EL (cell line): ENCODE results near the gene ACAP2.
"Not testable (repeated sequence)": the region's sequence is repeated elsewhere in the genome, so short reads cannot be mapped to it uniquely, and the experiment has no call there.

Experiments used
- DNase-seq: peaks from one replicate; pipeline ENCODE4 v3.0.0-alpha.2; 2016

Gene ACAP2

DNA sequence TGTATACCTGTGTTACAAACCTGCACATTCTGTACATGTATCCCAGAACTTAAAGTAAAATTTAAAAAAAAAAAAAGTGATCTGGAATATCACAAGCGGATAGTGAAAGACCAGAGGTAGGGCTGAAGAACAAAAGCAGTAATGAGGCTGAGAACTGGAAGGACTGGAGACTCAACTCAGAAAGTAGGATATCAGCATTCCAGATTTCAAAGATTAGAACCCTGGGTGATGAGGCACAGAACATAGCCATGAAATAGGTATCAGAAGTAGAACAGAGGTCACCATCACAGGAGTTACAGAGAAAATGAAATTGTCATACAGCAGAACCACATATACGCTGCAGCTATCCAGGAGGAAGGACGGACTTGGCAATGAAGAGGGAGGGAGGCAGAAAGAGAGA is 56.1 kb downstream of the ACAP2 start:
- DNase-seq, result no peak

GRCh38 chr3:195385526-195385925 is 57.3 kb downstream of the ACAP2 start:
- peak; percentile 69 for DNase-seq

- DNase-seq, result peak; percentile 13
Observed at GRCh38 chr3:195384952-195385351, 57.9 kb downstream of the ACAP2 start.

DNA sequence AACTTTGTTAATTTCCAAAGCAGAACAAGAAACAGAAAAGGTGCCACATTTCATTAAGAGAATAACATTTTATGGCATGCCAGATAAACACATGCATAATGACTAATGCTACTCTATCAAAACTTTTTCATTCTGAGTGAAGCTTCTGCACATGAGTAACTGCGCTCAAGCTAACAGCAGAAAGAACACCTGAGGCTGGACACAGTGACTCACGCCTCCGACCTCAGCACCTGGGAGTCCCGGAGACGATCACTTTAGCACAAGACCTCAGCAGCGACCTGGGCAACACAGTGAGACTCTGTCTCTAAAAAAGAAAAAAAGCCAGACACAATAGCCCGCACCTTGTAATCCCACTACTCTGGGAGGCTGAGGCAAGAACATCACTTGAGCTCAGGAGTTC is 70.6 kb downstream of the ACAP2 start:
- DNase-seq, result no peak

- DNase-seq, result no peak
Observed at GRCh38 chr3:195366200-195366925, 76.5 kb downstream of the ACAP2 start.

DNA sequence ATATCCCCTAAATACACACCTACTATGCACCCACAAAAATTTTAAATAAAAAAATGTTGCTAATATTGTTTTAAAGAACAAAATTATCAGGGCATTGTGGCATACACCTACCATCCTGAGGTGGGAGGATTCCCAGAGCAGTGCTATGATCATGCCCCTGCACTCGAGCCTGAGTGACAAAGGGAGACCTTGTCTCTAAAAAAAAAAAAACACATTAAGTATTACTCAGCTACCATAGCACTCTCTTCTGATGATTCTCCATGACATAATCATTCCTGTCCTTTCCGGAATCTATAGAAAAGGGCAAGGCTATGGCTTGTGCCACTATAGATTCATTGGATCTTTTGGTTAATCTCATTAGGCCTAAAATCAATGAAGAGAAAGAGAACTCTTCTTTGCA is 77.4 kb downstream of the ACAP2 start:
- no peak for DNase-seq

GRCh38 chr3:195357797-195358196 is 85.0 kb downstream of the ACAP2 start:
- DNase-seq, result not testable (repeated sequence)

DNA sequence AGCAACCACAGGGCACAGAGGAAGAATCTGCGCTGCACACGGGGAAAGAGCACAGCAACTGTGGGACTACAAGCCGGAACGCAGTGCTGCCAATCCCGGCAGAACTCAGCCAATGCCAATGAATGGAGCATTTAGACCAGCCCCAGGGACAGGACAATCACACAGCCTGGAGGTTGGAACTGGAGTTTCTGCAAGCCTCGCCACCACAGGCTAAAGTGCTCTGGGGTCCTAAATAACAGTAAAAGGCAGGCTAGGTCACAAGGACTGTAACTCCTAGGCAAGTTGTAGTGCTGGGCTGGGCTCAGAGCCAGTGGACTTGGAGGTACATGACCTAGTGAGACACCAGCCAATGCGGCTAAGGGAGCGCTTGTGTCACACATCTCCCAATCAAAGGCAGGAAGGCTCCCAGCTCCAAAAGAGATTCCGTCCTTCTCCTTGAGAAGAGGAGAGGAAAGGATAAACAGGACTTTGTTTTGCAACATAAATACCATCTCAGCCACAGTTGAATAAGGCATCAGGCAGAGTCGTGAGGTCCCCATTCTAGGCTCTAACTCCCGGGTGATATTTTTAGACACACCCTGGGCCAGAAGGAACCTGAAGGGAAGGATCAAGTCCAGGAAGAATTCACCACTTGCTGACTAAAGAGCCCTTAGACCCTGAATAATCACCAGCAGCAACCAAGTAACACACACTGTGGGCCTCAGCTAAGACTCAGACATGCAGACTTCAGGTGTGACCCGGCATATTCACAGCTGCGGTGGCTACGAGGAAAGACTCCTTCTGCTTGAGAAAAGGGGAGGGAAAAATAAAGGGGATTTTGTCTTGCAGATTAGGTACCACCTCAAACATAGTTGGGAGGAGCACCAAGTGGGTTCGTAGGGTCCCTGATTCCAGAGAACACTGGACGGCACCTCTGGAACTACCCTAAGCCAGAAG is 86.4 kb downstream of the ACAP2 start:
- no peak for DNase-seq

GRCh38 chr3:195354009-195354408 is 88.8 kb downstream of the ACAP2 start:
- DNase-seq, result not testable (repeated sequence)

DNA sequence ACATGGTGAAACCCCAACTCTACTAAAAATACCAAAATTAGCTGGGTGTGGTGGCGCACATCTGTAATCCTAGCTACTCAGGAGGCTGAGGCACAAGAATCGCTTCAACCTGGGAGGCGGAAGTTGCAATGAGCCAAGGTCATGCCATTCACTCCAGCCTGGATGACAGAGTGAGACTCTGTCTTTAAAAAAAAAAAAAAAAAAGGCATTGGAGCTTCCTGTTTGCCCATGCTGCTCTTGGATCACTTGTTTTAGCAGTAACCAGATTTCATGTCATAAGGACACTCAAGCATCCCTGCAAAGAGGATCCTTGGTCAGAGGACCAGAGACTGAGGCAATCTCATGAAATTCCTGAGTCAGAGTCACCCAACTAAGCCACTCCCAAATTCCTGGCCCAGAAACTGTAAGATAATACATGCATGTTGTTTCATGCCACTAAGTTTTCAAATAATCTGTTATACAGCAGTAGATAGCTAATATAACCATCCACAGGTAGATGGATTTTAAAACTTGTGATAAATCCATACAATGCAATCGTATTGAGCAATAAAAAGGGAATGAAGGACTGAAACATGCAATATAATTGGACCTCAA is 89.8 kb downstream of the ACAP2 start:
- DNase-seq, result peak; percentile 90

DNA sequence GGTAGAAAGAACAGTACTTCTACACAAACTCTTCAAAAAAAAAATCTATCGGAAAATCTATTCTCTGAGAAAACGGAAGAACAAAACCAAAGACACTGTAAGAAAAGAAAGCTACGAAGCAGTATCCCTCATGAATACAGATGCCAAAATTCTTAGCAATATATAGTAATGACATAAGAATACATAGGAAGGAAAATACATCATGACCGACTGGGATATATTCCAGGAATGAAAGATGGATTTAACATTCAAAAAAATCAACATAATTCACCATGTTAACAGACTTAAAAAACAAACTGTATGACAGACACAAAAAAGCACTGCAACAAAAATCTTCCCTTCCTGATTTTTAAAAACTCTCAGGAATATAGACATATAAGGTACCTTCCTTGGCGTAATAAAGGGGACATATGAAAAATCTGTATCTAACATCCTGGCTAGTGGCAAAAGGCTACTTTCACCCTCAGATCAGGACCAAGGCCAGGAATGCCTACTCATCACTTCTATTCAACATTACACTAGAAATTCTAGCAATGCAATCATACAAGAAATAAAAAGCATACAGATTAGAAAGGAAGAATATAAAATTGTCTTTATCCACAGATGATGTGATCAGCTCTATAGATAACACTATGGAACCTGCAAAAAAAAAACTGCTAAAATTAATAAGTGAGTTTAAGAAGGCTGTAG is 94.2 kb downstream of the ACAP2 start:
- no peak for DNase-seq

GRCh38 chr3:195337747-195338146 is 105.1 kb downstream of the ACAP2 start:
- no peak for DNase-seq

DNA sequence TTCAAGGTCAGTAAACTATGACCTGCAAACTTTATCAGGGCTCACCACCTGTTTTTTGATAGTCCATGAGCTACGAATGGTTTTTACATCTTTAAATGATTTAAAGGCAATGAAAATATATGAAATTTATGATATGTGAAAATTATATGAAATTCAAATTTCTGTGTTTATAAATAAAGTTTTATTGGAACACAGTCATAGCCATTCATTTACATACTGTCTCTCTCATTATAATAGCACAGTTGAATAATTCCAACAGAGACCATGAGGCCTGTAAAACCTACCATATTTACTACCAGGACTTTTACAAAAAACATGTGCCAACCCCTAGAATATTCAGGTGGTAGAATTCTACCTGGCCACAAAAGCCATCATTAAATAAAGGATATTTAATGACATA is 107.9 kb downstream of the ACAP2 start:
- DNase-seq, result no peak

DNA sequence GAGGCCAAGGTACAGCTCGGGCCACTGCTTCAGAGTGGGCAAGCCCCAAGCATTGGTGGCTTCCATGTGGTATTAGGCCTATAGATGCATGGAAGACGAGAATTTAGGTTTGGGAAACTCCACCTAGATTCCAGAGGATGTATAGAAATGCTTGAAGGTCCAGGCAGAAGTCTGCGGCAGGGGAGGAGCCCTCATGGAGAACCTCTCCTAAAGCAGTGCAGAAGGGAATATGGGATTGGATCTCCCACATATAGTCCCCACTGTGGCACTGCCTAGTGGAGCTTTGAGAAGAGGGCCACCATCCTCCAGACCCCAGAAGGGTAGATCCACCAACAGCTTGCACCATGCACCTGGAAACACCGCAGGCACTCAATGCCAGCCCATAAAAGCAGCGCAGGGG is 123.8 kb downstream of the ACAP2 start:
- no peak for DNase-seq

GRCh38 chr3:195312714-195313113 is 130.1 kb downstream of the ACAP2 start:
- DNase-seq, result no peak

DNA sequence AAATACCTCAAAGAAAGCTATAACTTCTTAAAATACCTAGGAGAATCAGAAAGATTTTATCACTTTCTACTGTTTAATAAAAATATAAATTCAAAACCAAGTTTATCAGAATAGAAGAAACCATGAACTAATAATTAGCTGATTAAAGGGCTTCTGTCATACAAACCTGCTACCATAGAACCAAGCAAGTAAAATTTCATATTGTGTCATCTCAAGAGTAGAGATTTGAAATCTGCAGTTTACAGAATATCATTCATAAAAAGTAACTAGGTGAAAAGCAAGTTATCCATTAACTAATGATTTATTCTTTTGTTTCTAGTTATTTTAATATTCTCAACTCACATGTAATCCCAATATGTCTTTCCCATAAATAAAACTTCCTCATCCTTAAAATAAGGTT is 135.1 kb downstream of the ACAP2 start:
- no peak for DNase-seq

DNA sequence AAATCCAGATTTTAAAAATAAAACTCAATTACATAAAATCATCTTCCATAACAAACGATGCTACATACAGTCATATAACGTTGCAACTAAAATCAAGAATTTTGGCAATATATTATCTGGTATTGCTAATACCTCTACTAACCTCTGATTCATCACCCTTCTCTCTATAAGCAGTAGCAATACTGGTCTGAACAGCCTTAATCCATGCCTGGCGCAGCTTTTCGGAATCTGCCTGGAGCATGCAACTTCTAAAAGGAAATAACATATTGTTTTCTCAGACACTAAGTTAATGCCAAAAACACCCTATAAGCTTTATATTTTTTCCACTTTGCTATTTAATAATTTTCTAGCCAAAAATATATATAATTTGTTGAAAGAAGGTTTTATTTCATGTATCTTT is 136.5 kb downstream of the ACAP2 start:
- DNase-seq, result no peak

DNA sequence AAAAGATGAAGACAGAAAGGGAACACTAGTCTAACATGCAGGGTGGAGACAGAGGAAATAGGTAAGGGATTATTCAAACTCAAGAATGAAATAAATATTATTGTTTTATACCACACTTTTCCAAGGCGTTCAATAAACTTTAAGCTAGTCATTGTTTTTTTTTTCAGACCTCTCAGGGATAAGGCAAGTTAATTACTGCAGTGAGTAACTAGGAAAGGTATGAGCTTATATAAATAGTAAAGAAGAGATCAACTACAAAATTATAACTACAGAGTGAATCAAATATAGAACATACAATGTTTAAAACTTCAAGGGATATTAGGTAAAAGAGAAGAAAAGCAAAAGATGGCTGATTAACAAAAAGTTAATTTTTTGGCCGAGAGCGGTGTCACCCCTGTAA is 140.4 kb downstream of the ACAP2 start:
- DNase-seq, result peak; percentile 29

DNA sequence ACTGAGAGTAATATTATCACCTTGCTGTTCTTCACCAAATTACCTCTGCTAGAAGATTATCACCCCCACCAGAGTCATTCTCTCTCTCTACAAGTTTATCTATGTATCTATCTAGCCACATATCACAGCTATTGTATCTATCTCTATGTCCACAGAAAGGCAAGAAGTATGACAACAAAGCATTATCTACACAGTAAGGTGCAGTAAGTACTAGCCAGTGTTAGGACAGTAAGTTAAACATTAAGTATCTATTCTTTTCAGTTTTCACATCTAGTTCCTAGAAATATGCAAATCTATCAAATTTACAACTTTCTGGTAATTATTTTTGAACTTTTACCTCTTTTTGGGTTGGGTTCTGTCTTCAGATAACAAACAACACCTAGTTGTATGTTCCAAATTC is 145.4 kb downstream of the ACAP2 start:
- no peak for DNase-seq

DNA sequence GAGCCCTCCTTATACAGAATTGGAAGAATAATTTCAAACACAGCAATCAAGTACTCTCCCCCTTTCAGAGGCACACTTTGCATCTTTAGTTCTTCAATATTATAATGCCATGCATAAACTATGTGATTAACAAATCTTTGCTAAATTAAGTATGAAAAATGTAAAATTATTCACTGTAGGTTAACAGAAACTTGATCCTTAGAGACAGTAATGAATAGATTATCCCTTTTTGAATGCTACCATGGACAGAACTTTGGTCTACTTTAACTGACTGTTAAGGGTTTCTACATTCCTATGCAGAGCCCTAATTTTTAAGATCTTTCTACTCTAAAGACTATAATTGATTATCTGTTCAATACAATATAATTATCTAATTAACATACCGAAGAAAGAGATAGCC is 146.2 kb downstream of the ACAP2 start:
- DNase-seq, result no peak

DNA sequence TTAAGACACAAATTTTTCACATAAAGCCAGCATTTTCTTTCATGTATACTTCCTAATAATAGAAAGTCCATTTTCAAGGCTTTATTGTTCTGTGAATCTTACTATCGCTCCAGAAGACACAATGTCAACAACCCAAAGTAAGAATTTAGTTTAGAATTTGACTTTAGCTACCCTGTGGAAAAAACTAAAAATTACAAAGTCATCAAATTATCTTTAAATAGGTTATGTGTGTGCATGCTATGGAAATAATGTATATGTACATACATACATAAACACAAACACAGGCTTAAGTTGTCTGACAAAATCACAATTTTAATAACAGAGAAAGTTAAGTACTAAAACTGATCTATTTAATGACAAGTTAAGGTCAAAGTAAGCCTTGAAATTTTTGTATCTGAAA is 151.7 kb downstream of the ACAP2 start:
- DNase-seq, result no peak

- DNase-seq, result not testable (repeated sequence)
Observed at GRCh38 chr3:195290643-195291042, 152.2 kb downstream of the ACAP2 start.
